HepG2 (cell line): ENCODE results near the gene CARS1. TPM values are rescaled to one million over a fixed set of nuclear protein-coding genes. Genes with fewer than 3 reads are reported as not detected.
A peak's percentile ranks its signal among the peaks of the same experiment; 100 is the strongest.

Experiments used
- ARHGAP35 ChIP-seq: sonication (generic); formaldehyde crosslinking; IDR thresholded peaks from 2 replicates; pipeline ENCODE4 v1.9.0; 2022; ENCODE audit warnings: mild to moderate bottlenecking, inconsistent platforms, moderate library complexity, missing genetic modification reagents, borderline replicate concordance
- ARNTL ChIP-seq: sonication (generic); formaldehyde crosslinking; IDR thresholded peaks from 2 replicates; pipeline ENCODE4 v1.4.0; 2020; ENCODE audit warnings: mild to moderate bottlenecking, missing genetic modification reagents
- ATRX ChIP-seq: sonication (generic); formaldehyde crosslinking; IDR thresholded peaks from 2 replicates; pipeline ENCODE4 v1.4.0; 2020; ENCODE audit warnings: missing genetic modification reagents, borderline replicate concordance
- ERF ChIP-seq: IDR thresholded peaks from 2 replicates; pipeline ENCODE4 v1.6.1; 2018; ENCODE audit warnings: missing biosample characterization, missing genetic modification reagents
- ESRRA ChIP-seq: sonication (generic); formaldehyde crosslinking; IDR thresholded peaks from 2 replicates; pipeline ENCODE4 v1.5.1; 2020; ENCODE audit warnings: mild to moderate bottlenecking, low read depth, missing genetic modification reagents
- GTF2F1 ChIP-seq: fragments of 150-350 bp; IDR thresholded peaks from 2 replicates; pipeline ENCODE4 v1.6.1; 2014; ENCODE audit warnings: low read length
- HOMEZ ChIP-seq: IDR thresholded peaks from 2 replicates; pipeline ENCODE4 v1.6.1; 2016; ENCODE audit warnings: low read depth
- KDM2A ChIP-seq: sonication (generic); formaldehyde crosslinking; IDR thresholded peaks from 2 replicates; pipeline ENCODE4 v1.4.0; 2020; ENCODE audit warnings: low read depth, missing genetic modification reagents, borderline replicate concordance
- MEIS2 ChIP-seq: sonication (generic); formaldehyde crosslinking; IDR thresholded peaks from 2 replicates; pipeline ENCODE4 v1.9.0; 2021; ENCODE audit warnings: mild to moderate bottlenecking, missing genetic modification reagents
- RELA ChIP-seq: sonication (generic); formaldehyde crosslinking; IDR thresholded peaks from 2 replicates; pipeline ENCODE4 v1.4.0; 2020; ENCODE audit warnings: missing genetic modification reagents
- SIN3A ChIP-seq: IDR thresholded peaks from 2 replicates; pipeline ENCODE4 v1.6.1; 2011; ENCODE audit warnings: low read depth, mild to moderate bottlenecking, control low read depth, low read length, borderline replicate concordance
- TARDBP ChIP-seq: sonication (generic); formaldehyde crosslinking; IDR thresholded peaks from 2 replicates; pipeline ENCODE4 v1.8.0; 2022; ENCODE audit warnings: mild to moderate bottlenecking, missing genetic modification reagents
- ZBTB3 ChIP-seq: sonication (generic); formaldehyde crosslinking; IDR thresholded peaks from 2 replicates; pipeline ENCODE4 v1.4.0; 2020; ENCODE audit warnings: low read depth, mild to moderate bottlenecking, moderate library complexity, missing genetic modification reagents, borderline replicate concordance
- ZBTB38 ChIP-seq: sonication (generic); formaldehyde crosslinking; IDR thresholded peaks from 2 replicates; pipeline ENCODE4 v1.5.1; 2020; ENCODE audit warnings: mild to moderate bottlenecking, missing genetic modification reagents
- ZFP62 ChIP-seq: sonication (generic); formaldehyde crosslinking; IDR thresholded peaks from 2 replicates; pipeline ENCODE4 v1.4.0; 2020; ENCODE audit warnings: missing genetic modification reagents
- ZNF512 ChIP-seq: sonication (generic); formaldehyde crosslinking; IDR thresholded peaks from 2 replicates; pipeline ENCODE4 v1.4.0; 2020; ENCODE audit warnings: mild to moderate bottlenecking, missing genetic modification reagents
- ZNF563 ChIP-seq: sonication (generic); formaldehyde crosslinking; IDR thresholded peaks from 2 replicates; pipeline ENCODE4 v1.8.0; 2022; ENCODE audit warnings: mild to moderate bottlenecking, moderate library complexity, missing genetic modification reagents
- ZNF672 ChIP-seq: sonication (generic); formaldehyde crosslinking; IDR thresholded peaks from 2 replicates; pipeline ENCODE4 v1.8.1; 2022; ENCODE audit warnings: missing genetic modification reagents
- polyA plus RNA-seq, 8 experiments: library from polyadenylated mRNA; depleted of rRNA in 3 of 8; stranded (reverse) in 7 of 8; unstranded in 1 of 8; fragments of >200 nt; fragmentation: Illumina TruSeq in 4 of 8; extraction: Trizol in 4 of 8; gene quantifications; 2 replicates each; pipeline versions ENCODE4 v1.2.1 to v1.2.3, GENCODE V29; 2011 to 2016; ENCODE audit warnings: low read depth in 4 of 8, missing spikeins in 1 of 8, mixed read lengths in 1 of 8; ENCODE audit not compliant: insufficient read depth in 1 of 8
- total RNA-seq, 5 experiments: library from RNA; depleted of rRNA; stranded (reverse); fragments of >200 nt; fragmentation: Illumina TruSeq; extraction: Trizol; gene quantifications; 2 replicates each; pipeline ENCODE4 v1.2.3, GENCODE V29; 2016; ENCODE audit warnings: low read depth in 1 of 5
- TF ChIP-seq, protein P1 (sequence below): IDR thresholded peaks from 2 replicates; pipeline ENCODE4 v1.6.1; 2016; ENCODE audit warnings: missing compliant biosample characterization, missing genetic modification reagents, borderline replicate concordance
- TF ChIP-seq, protein P2 (sequence below): IDR thresholded peaks from 2 replicates; pipeline ENCODE4 v1.6.1; 2016; ENCODE audit warnings: low read depth, missing genetic modification reagents, missing compliant biosample characterization

CARS1 gene
- total and polyA plus RNA-seq, 2 of the 13 experiments (the other 11 are each of a cell fraction or from before 2014, with no cell fraction given) = 33.8 to 47.0 TPM

DNA sequence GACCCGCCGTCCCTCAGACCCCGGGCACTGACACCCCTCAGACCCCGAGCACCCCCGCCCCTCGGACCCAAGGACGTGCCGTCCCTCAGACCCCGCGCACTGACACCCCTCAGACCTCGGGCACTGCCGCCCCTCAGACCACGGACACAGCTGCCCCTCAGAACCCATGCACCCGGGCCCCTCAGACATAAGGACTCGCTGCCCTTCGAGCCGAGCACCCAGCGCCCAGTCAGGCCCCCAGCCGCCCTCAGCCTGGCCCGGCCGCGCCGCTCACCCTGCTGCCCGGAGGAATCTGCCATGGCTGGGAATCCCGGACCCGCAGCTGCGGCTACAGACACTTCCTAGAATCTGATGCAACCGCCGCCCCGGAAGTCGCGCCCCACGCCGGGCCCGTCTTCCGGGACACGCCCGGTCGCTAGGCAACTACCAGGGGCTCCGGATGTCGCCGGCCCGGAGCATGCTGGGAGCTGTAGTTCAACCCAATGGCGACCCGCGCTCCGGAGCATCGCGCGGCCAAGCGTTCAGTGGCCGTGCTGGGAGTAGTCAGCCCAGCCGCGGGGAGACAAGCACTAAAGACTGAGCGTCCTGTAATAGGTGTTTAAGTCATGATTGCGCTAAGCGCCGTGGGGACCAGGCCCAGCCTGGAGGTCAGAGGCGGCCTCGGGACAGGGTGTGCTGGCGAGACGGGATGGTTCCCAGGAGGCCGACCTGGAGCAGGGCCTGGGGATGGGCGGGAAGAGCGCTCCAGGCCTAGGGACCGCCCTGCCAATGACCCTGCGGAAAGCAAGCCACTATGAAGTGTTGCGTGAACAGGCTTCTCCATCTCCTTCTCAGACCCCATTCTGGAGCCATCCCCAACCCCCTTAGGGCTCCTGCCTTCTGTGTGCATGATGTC, at the start of gene CARS1 (continued):
- no peak for TF ChIP-seq HOMEZ (CRISPR knock-in tag)
- TF ChIP-seq ZBTB3 (CRISPR knock-in tag) = no peak
- peak; percentile 81 for TF ChIP-seq KDM2A (CRISPR knock-in tag)
- peak; percentile 43 for TF ChIP-seq ZNF563 (CRISPR knock-in tag)
- TF ChIP-seq TARDBP (CRISPR knock-in tag) = peak; percentile 86
- TF ChIP-seq GTF2F1 = no peak
- peak; percentile 96 for TF ChIP-seq SIN3A
- TF ChIP-seq, protein P1, sequence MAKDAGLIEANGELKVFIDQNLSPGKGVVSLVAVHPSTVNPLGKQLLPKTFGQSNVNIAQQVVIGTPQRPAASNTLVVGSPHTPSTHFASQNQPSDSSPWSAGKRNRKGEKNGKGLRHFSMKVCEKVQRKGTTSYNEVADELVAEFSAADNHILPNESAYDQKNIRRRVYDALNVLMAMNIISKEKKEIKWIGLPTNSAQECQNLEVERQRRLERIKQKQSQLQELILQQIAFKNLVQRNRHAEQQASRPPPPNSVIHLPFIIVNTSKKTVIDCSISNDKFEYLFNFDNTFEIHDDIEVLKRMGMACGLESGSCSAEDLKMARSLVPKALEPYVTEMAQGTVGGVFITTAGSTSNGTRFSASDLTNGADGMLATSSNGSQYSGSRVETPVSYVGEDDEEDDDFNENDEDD (CRISPR knock-in tag) = peak; percentile 66
- TF ChIP-seq ZNF672 (CRISPR knock-in tag) = no peak
- TF ChIP-seq, protein P2, sequence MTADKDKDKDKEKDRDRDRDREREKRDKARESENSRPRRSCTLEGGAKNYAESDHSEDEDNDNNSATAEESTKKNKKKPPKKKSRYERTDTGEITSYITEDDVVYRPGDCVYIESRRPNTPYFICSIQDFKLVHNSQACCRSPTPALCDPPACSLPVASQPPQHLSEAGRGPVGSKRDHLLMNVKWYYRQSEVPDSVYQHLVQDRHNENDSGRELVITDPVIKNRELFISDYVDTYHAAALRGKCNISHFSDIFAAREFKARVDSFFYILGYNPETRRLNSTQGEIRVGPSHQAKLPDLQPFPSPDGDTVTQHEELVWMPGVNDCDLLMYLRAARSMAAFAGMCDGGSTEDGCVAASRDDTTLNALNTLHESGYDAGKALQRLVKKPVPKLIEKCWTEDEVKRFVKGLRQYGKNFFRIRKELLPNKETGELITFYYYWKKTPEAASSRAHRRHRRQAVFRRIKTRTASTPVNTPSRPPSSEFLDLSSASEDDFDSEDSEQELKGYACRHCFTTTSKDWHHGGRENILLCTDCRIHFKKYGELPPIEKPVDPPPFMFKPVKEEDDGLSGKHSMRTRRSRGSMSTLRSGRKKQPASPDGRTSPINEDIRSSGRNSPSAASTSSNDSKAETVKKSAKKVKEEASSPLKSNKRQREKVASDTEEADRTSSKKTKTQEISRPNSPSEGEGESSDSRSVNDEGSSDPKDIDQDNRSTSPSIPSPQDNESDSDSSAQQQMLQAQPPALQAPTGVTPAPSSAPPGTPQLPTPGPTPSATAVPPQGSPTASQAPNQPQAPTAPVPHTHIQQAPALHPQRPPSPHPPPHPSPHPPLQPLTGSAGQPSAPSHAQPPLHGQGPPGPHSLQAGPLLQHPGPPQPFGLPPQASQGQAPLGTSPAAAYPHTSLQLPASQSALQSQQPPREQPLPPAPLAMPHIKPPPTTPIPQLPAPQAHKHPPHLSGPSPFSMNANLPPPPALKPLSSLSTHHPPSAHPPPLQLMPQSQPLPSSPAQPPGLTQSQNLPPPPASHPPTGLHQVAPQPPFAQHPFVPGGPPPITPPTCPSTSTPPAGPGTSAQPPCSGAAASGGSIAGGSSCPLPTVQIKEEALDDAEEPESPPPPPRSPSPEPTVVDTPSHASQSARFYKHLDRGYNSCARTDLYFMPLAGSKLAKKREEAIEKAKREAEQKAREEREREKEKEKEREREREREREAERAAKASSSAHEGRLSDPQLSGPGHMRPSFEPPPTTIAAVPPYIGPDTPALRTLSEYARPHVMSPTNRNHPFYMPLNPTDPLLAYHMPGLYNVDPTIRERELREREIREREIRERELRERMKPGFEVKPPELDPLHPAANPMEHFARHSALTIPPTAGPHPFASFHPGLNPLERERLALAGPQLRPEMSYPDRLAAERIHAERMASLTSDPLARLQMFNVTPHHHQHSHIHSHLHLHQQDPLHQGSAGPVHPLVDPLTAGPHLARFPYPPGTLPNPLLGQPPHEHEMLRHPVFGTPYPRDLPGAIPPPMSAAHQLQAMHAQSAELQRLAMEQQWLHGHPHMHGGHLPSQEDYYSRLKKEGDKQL = 0 out of 2 replicates have a peak, but pooled peaks have one; percentile 47
- TF ChIP-seq ARHGAP35 (CRISPR knock-in tag) = peak; percentile 61; the same call in 1 of the 2 replicates
- TF ChIP-seq ERF = peak; percentile 84
- TF ChIP-seq ATRX (CRISPR knock-in tag) = no peak
- TF ChIP-seq ZFP62 = no peak
- peak; percentile 54; the same call in 1 of the 2 replicates for TF ChIP-seq ZBTB38 (CRISPR knock-in tag)
- no peak for TF ChIP-seq MEIS2 (CRISPR knock-in tag)
- TF ChIP-seq RELA (CRISPR knock-in tag) = 0 out of 2 replicates have a peak, but pooled peaks have one; percentile 36
- no peak for TF ChIP-seq ESRRA
- 0 out of 2 replicates have a peak, but pooled peaks have one; percentile 56 for TF ChIP-seq ARNTL (CRISPR knock-in tag)
- TF ChIP-seq ZNF512 (CRISPR knock-in tag) = no peak
